H1 (cell line): Measurements from ENCODE around the gene CCDC40. TPM values are rescaled to one million over a fixed set of nuclear protein-coding genes. Genes with fewer than 3 reads are reported as not detected.

Experiments
- CTCF ChIA-PET: fragments of 300-600 bp; sonication (Branson Sonifier 250); formaldehyde crosslinking; loops from one replicate; lab custom pipeline; 2021; ENCODE audit not compliant: partially characterized antibody; lab: Charles Lee
- POLR2A ChIA-PET: fragments of 300-600 bp; sonication (Branson Sonifier 250); formaldehyde crosslinking; loops from one replicate; lab custom pipeline; 2021; ENCODE audit warnings: inconsistent platforms; ENCODE audit not compliant: partially characterized antibody; lab: Charles Lee
- DNase-seq, 2 experiments: peaks; one replicate each; pipeline versions ENCODE4 v3.0.0 to v3.0.0-alpha.2; 2010 to 2022; ENCODE audit warnings: low spot score in 2 of 2, low read depth in 1 of 2, mixed read lengths in 1 of 2
- FAIRE-seq: peaks from 2 replicates; lab custom pipeline; 2011; peaks lifted over from hg19 to GRCh38; lab: Jason Lieb, UNC
- H2AFZ ChIP-seq: 2 replicates; pipeline ENCODE4 v1.8.1; 2012; ENCODE audit warnings: low read length, inconsistent platforms
- H2AK5ac ChIP-seq: 2 replicates; pipeline ENCODE4 v1.6.1; 2013; ENCODE audit warnings: low read depth, low read length
- H2BK120ac ChIP-seq: replicated peaks from 2 replicates; pipeline ENCODE3; 2013; ENCODE audit warnings: low read depth, low read length, inconsistent platforms
- H2BK12ac ChIP-seq: 2 replicates; pipeline ENCODE4 v1.6.1; 2013; ENCODE audit warnings: low read depth, low read length
- H2BK15ac ChIP-seq: 2 replicates; pipeline ENCODE4 v1.6.1; 2013; ENCODE audit warnings: low read length
- H2BK20ac ChIP-seq: 2 replicates; pipeline ENCODE4 v1.6.1; 2013; ENCODE audit warnings: low read length
- H2BK5ac ChIP-seq: 2 replicates; pipeline ENCODE4 v1.6.1; 2013; ENCODE audit warnings: low read depth, low read length
- H3K14ac ChIP-seq: 2 replicates; pipeline ENCODE4 v1.6.1; 2013; ENCODE audit warnings: inconsistent platforms; ENCODE audit not compliant: insufficient read length
- H3K18ac ChIP-seq: 2 replicates; pipeline ENCODE4 v1.6.1; 2013; ENCODE audit warnings: low read length; ENCODE audit errors: extremely low read depth
- H3K23ac ChIP-seq: 2 replicates; pipeline ENCODE4 v1.6.1; 2013; ENCODE audit warnings: inconsistent platforms; ENCODE audit not compliant: insufficient read length
- H3K23me2 ChIP-seq: 2 replicates; pipeline ENCODE4 v1.6.1; 2013; ENCODE audit warnings: low read depth, low read length
- H3K27ac ChIP-seq: 2 replicates; pipeline ENCODE4 v1.6.1; 2011; ENCODE audit warnings: low read depth, low read length, inconsistent platforms
- H3K27me3 ChIP-seq, 4 experiments: replicated peaks in 1 of 4; 1 replicate in 1 of 4; 2 replicates in 3 of 4; pipeline versions ENCODE4 v1.6.1 to v1.8.1; 2011 to 2013; ENCODE audit warnings: low read length in 3 of 4, mild to moderate bottlenecking in 3 of 4, inconsistent platforms in 2 of 4, mixed read lengths in 2 of 4, moderate library complexity in 1 of 4; ENCODE audit not compliant: control insufficient read depth in 3 of 4, insufficient read depth in 3 of 4; ENCODE audit errors: extremely low read depth in 1 of 4
- H3K36me3 ChIP-seq, 4 experiments: 2 replicates each; pipeline versions ENCODE4 v1.6.1 to v1.8.1; 2011 to 2013; ENCODE audit warnings: mild to moderate bottlenecking in 4 of 4, low read length in 3 of 4, moderate library complexity in 2 of 4, control low read depth in 1 of 4, inconsistent platforms in 1 of 4; ENCODE audit not compliant: insufficient read depth in 4 of 4, control insufficient read depth in 2 of 4
- H3K4ac ChIP-seq: replicated peaks from 2 replicates; pipeline ENCODE3; 2013; ENCODE audit warnings: low read length, low read depth, mixed read lengths, inconsistent platforms; ENCODE audit not compliant: insufficient read length
- H3K4me1 ChIP-seq, 4 experiments: replicated peaks in 1 of 4; 1 replicate in 1 of 4; 2 replicates in 3 of 4; pipeline versions ENCODE4 v1.6.1 to v1.8.1; 2011 to 2013; ENCODE audit warnings: low read length in 3 of 4, inconsistent platforms in 2 of 4, mixed read lengths in 1 of 4; ENCODE audit not compliant: insufficient read depth in 4 of 4, control insufficient read depth in 3 of 4
- H3K4me2 ChIP-seq, 2 experiments: 2 replicates each; pipeline versions ENCODE4 v1.6.1 to v1.8.1; 2011 to 2013; ENCODE audit warnings: low read depth in 2 of 2, low read length in 2 of 2, control low read depth in 1 of 2, inconsistent platforms in 1 of 2, mild to moderate bottlenecking in 1 of 2; ENCODE audit not compliant: insufficient read depth in 1 of 2
- H3K4me3 ChIP-seq, 4 experiments: fragments of 200-600, 300-600 bp in 1 of 4; sonication (generic), shearing (Covaris generic), sonication (Bioruptor Twin) in 1 of 4; 2 replicates each; pipeline versions ENCODE4 v1.5.1 to v1.8.1; 2011 to 2016; ENCODE audit warnings: low read length in 4 of 4, low read depth in 3 of 4, control low read depth in 2 of 4, inconsistent platforms in 2 of 4, mild to moderate bottlenecking in 2 of 4, mixed read lengths in 1 of 4, moderate library complexity in 1 of 4; ENCODE audit not compliant: insufficient read depth in 2 of 4; ENCODE audit errors: extremely low read depth in 1 of 4
- H3K56ac ChIP-seq: replicated peaks from 2 replicates; pipeline ENCODE3; 2013; ENCODE audit warnings: low read depth, mild to moderate bottlenecking, mixed read lengths, low read length, inconsistent platforms; ENCODE audit not compliant: insufficient read length
- H3K79me1 ChIP-seq: 2 replicates; pipeline ENCODE4 v1.6.1; 2013; ENCODE audit warnings: low read depth, low read length, control low read depth
- H3K79me2 ChIP-seq, 2 experiments: 2 replicates each; pipeline versions ENCODE4 v1.6.1 to v1.8.1; 2012 to 2013; ENCODE audit warnings: low read length in 2 of 2, mild to moderate bottlenecking in 2 of 2, inconsistent platforms in 1 of 2; ENCODE audit not compliant: insufficient read depth in 2 of 2, control insufficient read depth in 1 of 2
- H3K9ac ChIP-seq, 4 experiments: replicated peaks in 1 of 4; 1 replicate in 1 of 4; 2 replicates in 3 of 4; pipeline versions ENCODE4 v1.6.1 to v1.8.1; 2011 to 2013; ENCODE audit warnings: low read depth in 3 of 4, low read length in 3 of 4, control low read depth in 2 of 4, mild to moderate bottlenecking in 2 of 4, moderate library complexity in 2 of 4, inconsistent platforms in 1 of 4; ENCODE audit errors: extremely low read depth in 1 of 4
- H3K9me3 ChIP-seq, 2 experiments: 2 replicates each; pipeline versions ENCODE4 v1.6.1 to v1.8.1; 2012 to 2013; ENCODE audit warnings: mild to moderate bottlenecking in 2 of 2, moderate library complexity in 2 of 2, control low read depth in 1 of 2, inconsistent platforms in 1 of 2, low read depth in 1 of 2, low read length in 1 of 2, mixed read lengths in 1 of 2; ENCODE audit not compliant: insufficient read depth in 2 of 2
- H4K20me1 ChIP-seq, 2 experiments: replicated peaks in 1 of 2; 2 replicates each; pipeline versions ENCODE3 to v1.8.1; 2011 to 2013; ENCODE audit warnings: inconsistent platforms in 2 of 2, low read length in 2 of 2, mild to moderate bottlenecking in 1 of 2; ENCODE audit not compliant: insufficient read depth in 2 of 2, control insufficient read depth in 1 of 2
- H4K5ac ChIP-seq: 2 replicates; pipeline ENCODE4 v1.6.1; 2013; ENCODE audit warnings: low read length, low read depth, mixed read lengths, inconsistent platforms; ENCODE audit not compliant: insufficient read length
- H4K8ac ChIP-seq: 2 replicates; pipeline ENCODE4 v1.8.0; 2013; ENCODE audit warnings: mild to moderate bottlenecking, moderate library complexity, low read length, inconsistent platforms; ENCODE audit not compliant: insufficient read depth; ENCODE audit errors: extremely low read depth
- H4K91ac ChIP-seq: replicated peaks from 2 replicates; pipeline ENCODE3; 2013; ENCODE audit warnings: low read length, mixed read lengths, inconsistent platforms; ENCODE audit not compliant: insufficient read length
- EZH2 ChIP-seq: fragments of 200-600 bp; sonication (generic); IDR thresholded peaks from 2 replicates; pipeline ENCODE4 v1.7.1; 2012; ENCODE audit warnings: low read depth, mild to moderate bottlenecking, moderate library complexity, low read length, inconsistent platforms; ENCODE audit not compliant: severe bottlenecking
- POLR2A ChIP-seq, 2 experiments: IDR thresholded peaks; 1 replicate in 1 of 2; 2 replicates in 1 of 2; pipeline ENCODE4 v1.6.1; 2011; ENCODE audit warnings: low read depth in 2 of 2, low read length in 2 of 2, mild to moderate bottlenecking in 2 of 2; ENCODE audit errors: control extremely low read depth in 1 of 2
- WGBS, 2 experiments: shearing (Covaris generic) in 1 of 2; methylation state at CpG; one replicate each; pipeline versions ENCODE4 v1.1.6 to v1.1.7; 2013 to 2015; ENCODE audit warnings: low lambda C conversion rate in 2 of 2, mixed read lengths in 2 of 2, inconsistent platforms in 1 of 2, low coverage in 1 of 2, missing lambda C conversion rate in 1 of 2; ENCODE audit not compliant: insufficient replicate concordance in 2 of 2, insufficient coverage in 1 of 2, insufficient read length in 1 of 2; ENCODE audit errors: extremely low coverage in 1 of 2, missing lambda C conversion rate in 1 of 2; 5-methylcytosine and 5-hydroxymethylcytosine counted together
- polyA plus RNA-seq, 7 experiments: library from polyadenylated mRNA; depleted of rRNA in 3 of 7; stranded (reverse) in 5 of 7; unstranded in 2 of 7; fragments of >200 nt in 5 of 7; fragments of 200-250 nt in 2 of 7; gene quantifications; 1 replicate in 5 of 7; 2 replicates in 1 of 7; 4 replicates in 1 of 7; pipeline versions ENCODE4 v1.2.1 to v1.2.3, GENCODE V29; 2011 to 2013; ENCODE audit warnings: missing spikeins in 2 of 7, mixed read lengths in 2 of 7
- total RNA-seq: library from RNA; stranded (reverse); fragmentation: NEBNext Ultra II Directional; extraction: Animal tissue kit (Norgen Biotek cat#: 25700); gene quantifications from 2 replicates; pipeline ENCODE4 v1.2.1, GENCODE V29; 2021

The CCDC40 gene
- total and polyA plus RNA-seq, 2 of the 8 experiments (the other 6 are each of a cell fraction or from before 2014, with no cell fraction given), result 4.1 to 11.5 TPM

DNA sequence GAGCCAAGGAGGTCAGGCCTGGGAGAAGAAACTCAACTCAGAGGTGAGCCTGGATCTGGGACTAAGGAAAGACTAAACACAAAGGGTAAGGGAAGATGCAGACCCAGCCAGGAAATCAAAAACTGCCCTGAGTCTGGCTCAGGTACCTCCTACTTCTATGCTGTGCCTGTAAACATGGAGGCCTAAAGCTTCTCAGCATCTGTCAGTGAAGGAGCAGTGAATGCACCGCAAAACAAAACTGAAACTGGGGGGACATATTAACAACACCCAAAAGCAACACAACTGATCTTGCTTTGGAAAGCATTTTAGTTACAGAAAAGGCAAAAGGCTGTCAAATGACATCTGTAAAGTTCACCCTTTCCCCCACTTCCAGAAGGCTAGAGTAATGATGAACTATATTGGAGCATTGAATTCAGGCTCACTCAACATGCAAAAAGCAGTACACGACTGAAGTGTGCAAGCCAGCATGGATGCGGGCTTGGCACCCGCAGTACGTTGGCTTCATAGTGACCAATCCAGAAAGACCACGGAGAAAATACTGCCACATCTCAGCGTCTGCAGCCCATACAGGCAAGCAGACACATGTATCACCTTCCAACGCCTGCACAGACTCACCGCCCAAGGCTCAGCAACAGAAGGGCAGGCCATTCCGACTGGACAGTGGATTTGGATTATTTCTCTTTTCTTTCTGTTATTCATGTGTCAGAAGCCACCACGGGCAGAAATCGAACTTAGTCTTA is 4.6 kb upstream of the CCDC40 start:
- Histone ChIP-seq H3K4me3 (no peak overlapping the region), H3K9me3 (no peaks in the 10 kb centered on the region)
- CTCF ChIA-PET, result interaction anchor here (1.0 to 10.8 kb wide), 2 partner anchors 10 to 24 kb away, joined by 3 to 110 read pairs; no protein-coding TSS in a partner anchor

More for the DNA sequence above, 4.6 kb upstream of the CCDC40 start:
- H3K9ac ChIP-seq, result no peak overlapping the region
- H4K8ac ChIP-seq, result no peak overlapping the region
- FAIRE-seq (no peak), DNase-seq (no peak)
- no peak overlapping the region for H2BK12ac ChIP-seq
- no peak overlapping the region for H4K5ac ChIP-seq
- WGBS, 2 experiments, result 94% methylated on average over 12 of the region's 12 CpGs; no CpG with 5 or more reads in 1 of the 2 experiments
- peaks cover 0 to 8% (median 4%) of the 10 kb centered on the region in 4 experiments; a peak in 5 of 7 replicates for H3K4me1 ChIP-seq
- H2BK120ac ChIP-seq, result no peak overlapping the region
- H3K4me2 ChIP-seq, result no peak overlapping the region
- no peak overlapping the region for H3K4ac ChIP-seq
- H3K23me2 ChIP-seq, result peaks cover 2% of the 10 kb centered on the region; the same call in 1 of the 2 replicates
- H3K56ac ChIP-seq, result no peak overlapping the region
- H3K36me3 ChIP-seq, result no peaks in the 10 kb centered on the region
- H3K14ac ChIP-seq, result no peak overlapping the region
- peaks cover 22 to 35% of the 10 kb centered on the region in 2 experiments for H4K20me1 ChIP-seq
- peaks cover 12 to 81% of the 10 kb centered on the region in 2 experiments for H3K79me2 ChIP-seq
- no peak overlapping the region for H2BK15ac ChIP-seq
- no peak for TF ChIP-seq EZH2
- 0 out of 3 replicates have a peak, but pooled peaks of 1 of the 2 experiments have one; percentile 30 for TF ChIP-seq POLR2A (IDR thresholded peaks at IDR 0.05; ENCODE audit: control extremely low read depth in 1 of 2, low read depth in 2 of 2, low read length in 2 of 2)
- no peak overlapping the region for H2BK20ac ChIP-seq
- H3K23ac ChIP-seq, result no peak overlapping the region
- no peak overlapping the region for H2AFZ ChIP-seq
- H3K27me3 ChIP-seq, result no peaks in the 10 kb centered on the region
- peaks cover 35% of the 10 kb centered on the region for H3K79me1 ChIP-seq
- no peak overlapping the region for H4K91ac ChIP-seq
- H2BK5ac ChIP-seq, result no peak overlapping the region
- no peak overlapping the region for H3K18ac ChIP-seq
- H3K27ac ChIP-seq, result no peak overlapping the region
- POLR2A ChIA-PET, result interaction anchor here (1.1 to 3.0 kb wide), 2 partner anchors 22 to 61 kb away, joined by 3 to 15 read pairs; no protein-coding TSS in a partner anchor
- H2AK5ac ChIP-seq, result no peak overlapping the region
